Lung (tissue), 12 donors: ENCODE data around the gene UBE2Q1. TPM values are rescaled to one million over a fixed set of nuclear protein-coding genes. Genes with fewer than 3 reads are reported as not detected.
A peak's percentile ranks its signal among the peaks of the same experiment; 100 is the strongest.

Source experiments
- ATAC-seq: fragments of 200-7000 bp; cut with Tn5 transposase; one replicate; pipeline ENCODE4 v1.9.1; 2020; ENCODE audit warnings: moderate number of reproducible peaks; ENCODE audit not compliant: insufficient read depth, low FRiP score
- DNase-seq, 3 donors: peaks; one replicate each; pipeline ENCODE4 v3.0.0-alpha.2; 2013 to 2017
- H3K27ac ChIP-seq, 2 donors: one replicate each; pipeline ENCODE4 v1.5.1; 2013; ENCODE audit warnings: mild to moderate bottlenecking in 2 of 2, moderate library complexity in 2 of 2, control low read depth in 1 of 2, inconsistent platforms in 1 of 2, low read depth in 1 of 2, low read length in 1 of 2
- H3K27me3 ChIP-seq, 3 donors: one replicate each; pipeline ENCODE4 v1.5.1; 2013; ENCODE audit warnings: low read length in 2 of 3; ENCODE audit not compliant: control insufficient read depth in 3 of 3, insufficient read depth in 3 of 3
- H3K36me3 ChIP-seq, 4 donors: one replicate each; pipeline ENCODE4 v1.5.1; 2013; ENCODE audit warnings: low read length in 4 of 4, mild to moderate bottlenecking in 1 of 4, moderate library complexity in 1 of 4; ENCODE audit not compliant: control insufficient read depth in 4 of 4, insufficient read depth in 4 of 4
- H3K4me1 ChIP-seq, 5 donors: one replicate each; pipeline ENCODE4 v1.5.1; 2013; ENCODE audit warnings: low read length in 5 of 5, mild to moderate bottlenecking in 2 of 5, moderate library complexity in 1 of 5; ENCODE audit not compliant: control insufficient read depth in 5 of 5, insufficient read depth in 5 of 5
- H3K4me3 ChIP-seq: one replicate; pipeline ENCODE4 v1.5.1; 2013; ENCODE audit warnings: mild to moderate bottlenecking, control low read depth, moderate library complexity
- H3K9ac ChIP-seq, 2 donors: one replicate each; pipeline ENCODE4 v1.5.1; 2013; ENCODE audit warnings: low read length in 2 of 2, control low read depth in 1 of 2; ENCODE audit not compliant: insufficient read depth in 1 of 2
- H3K9me3 ChIP-seq, 4 donors: one replicate each; pipeline ENCODE4 v1.5.1; 2013; ENCODE audit warnings: low read length in 3 of 4, mild to moderate bottlenecking in 1 of 4, moderate library complexity in 1 of 4; ENCODE audit not compliant: control insufficient read depth in 4 of 4, insufficient read depth in 3 of 4
- CTCF ChIP-seq: IDR thresholded peaks from 2 replicates; pipeline ENCODE4 v1.5.1; 2012; ENCODE audit warnings: mild to moderate bottlenecking; ENCODE audit errors: control extremely low read depth, extremely low read depth
- WGBS, 2 donors: extraction: QIAGEN DNeasy Blood & Tissue Kit; methylation state at CpG; one replicate each; pipeline ENCODE4 v1.1.7; 2013; 5-methylcytosine and 5-hydroxymethylcytosine counted together
- polyA plus RNA-seq, 2 donors: library from polyadenylated mRNA; stranded (reverse); fragments of 200-250 nt; gene quantifications; one replicate each; pipeline ENCODE4 v1.2.1, GENCODE V29; 2013
- total RNA-seq, 2 donors: library from RNA; depleted of rRNA in 1 of 2; stranded (reverse); fragments of >200 nt in 1 of 2; gene quantifications; one replicate each; pipeline ENCODE4 v1.2.1, GENCODE V29; 2014 to 2021
- donor health status: control.
- donor health status: control.
- donor health status: Bipolar disorder and iron deficiency.
- donor health status: healthy.
- donor health status: DM: yes; HTN: yes; CAD: no.

The UBE2Q1 gene
- total and polyA plus RNA-seq, 4 donors = 34.3 to 87.3 (median 43.3) TPM

GRCh38 chr1:154527192-154527591 lies 31.3 kb downstream of the UBE2Q1 start:
- ATAC-seq = no peak
- Histone ChIP-seq H3K4me1 (peaks cover 0 to under 1% (median 0%) of the 10 kb centered on the region in 5 donors), H3K9ac (no peak overlapping the region), H3K36me3 (peaks cover 0 to 2% (median 0%) of the 10 kb centered on the region in 4 donors), H3K27ac (no peak overlapping the region), H3K4me3 (no peak overlapping the region), H3K27me3 (no peaks in the 10 kb centered on the region), H3K9me3 (no peaks in the 10 kb centered on the region)
- DNase-seq = no peak
- TF ChIP-seq CTCF = no peak
- WGBS, 2 donors = 87% methylated on average over 6 of the region's 6 CpGs

GRCh38 chr1:154524881-154525280 lies 33.6 kb downstream of the UBE2Q1 start:
- no peak for ATAC-seq
- TF ChIP-seq CTCF = no peak
- no peak overlapping the region for H3K27ac ChIP-seq

DNA sequence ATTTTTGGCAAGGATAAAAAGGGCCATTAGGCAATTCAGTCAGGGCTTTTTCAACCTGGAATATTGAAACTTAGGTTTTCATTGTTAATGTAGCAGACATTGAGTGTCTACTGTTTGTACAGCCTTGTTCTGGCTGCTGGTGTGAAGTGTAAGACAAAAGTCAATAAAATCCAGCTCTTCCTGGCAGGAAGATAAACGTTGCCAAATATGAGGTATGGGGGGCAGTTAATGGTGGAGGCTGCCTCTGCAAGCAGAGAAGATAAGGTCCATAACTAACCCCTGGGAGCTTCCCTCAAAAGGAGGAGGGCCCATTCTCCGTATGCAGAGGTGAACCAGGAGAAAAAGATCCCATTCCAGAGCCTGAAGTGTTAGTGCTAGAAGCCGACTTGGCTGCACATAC lies 36.8 kb downstream of the UBE2Q1 start:
- H3K27me3 ChIP-seq = no peaks in the 10 kb centered on the region
- H3K36me3 ChIP-seq = peaks cover 0 to 2% (median 0%) of the 10 kb centered on the region in 4 donors
- no peak for TF ChIP-seq CTCF
- no peak overlapping the region for H3K4me3 ChIP-seq
- DNase-seq (no peak), ATAC-seq (peak; percentile 36)
- 35 to 63% methylated on average over 3 of the region's 3 CpGs for WGBS, 2 donors
- no peak overlapping the region for H3K9ac ChIP-seq
- H3K27ac ChIP-seq = peak overlapping the region in 1 of 2 donors; percentile 6
- H3K9me3 ChIP-seq = no peaks in the 10 kb centered on the region
- peaks cover 0 to 16% (median 0%) of the 10 kb centered on the region in 5 donors for H3K4me1 ChIP-seq

More at GRCh38 chr1:154524881-154525280, 33.6 kb downstream of the UBE2Q1 start:
- Histone ChIP-seq H3K36me3 (peaks cover 0 to 2% (median 0%) of the 10 kb centered on the region in 4 donors), H3K4me1 (peaks cover 0 to 11% (median 0%) of the 10 kb centered on the region in 5 donors), H3K9me3 (no peaks in the 10 kb centered on the region), H3K27me3 (no peaks in the 10 kb centered on the region), H3K4me3 (no peak overlapping the region), H3K9ac (no peak overlapping the region)
- no peak for DNase-seq

GRCh38 chr1:154520333-154520732 lies 38.1 kb downstream of the UBE2Q1 start:
- peaks cover 0 to 2% (median 0%) of the 10 kb centered on the region in 4 donors for H3K36me3 ChIP-seq
- no peak for ATAC-seq
- no peak overlapping the region for H3K27ac ChIP-seq
- no peaks in the 10 kb centered on the region for H3K27me3 ChIP-seq
- 25 to 68% methylated on average over 3 of the region's 3 CpGs for WGBS, 2 donors
- no peak for DNase-seq
- TF ChIP-seq CTCF = no peak
- no peak overlapping the region for H3K4me3 ChIP-seq
- H3K9ac ChIP-seq = no peak overlapping the region
- peaks cover 0 to 16% (median 0%) of the 10 kb centered on the region in 5 donors for H3K4me1 ChIP-seq
- no peaks in the 10 kb centered on the region for H3K9me3 ChIP-seq
